ENCODE results near the gene TMEM167B. TPM values are rescaled to one million over a fixed set of nuclear protein-coding genes. Genes with fewer than 3 reads are reported as not detected.

Gene TMEM167B
- total and polyA plus RNA-seq, 4 donors: 5.4 to 15.4 (median 13.2) TPM

DNA sequence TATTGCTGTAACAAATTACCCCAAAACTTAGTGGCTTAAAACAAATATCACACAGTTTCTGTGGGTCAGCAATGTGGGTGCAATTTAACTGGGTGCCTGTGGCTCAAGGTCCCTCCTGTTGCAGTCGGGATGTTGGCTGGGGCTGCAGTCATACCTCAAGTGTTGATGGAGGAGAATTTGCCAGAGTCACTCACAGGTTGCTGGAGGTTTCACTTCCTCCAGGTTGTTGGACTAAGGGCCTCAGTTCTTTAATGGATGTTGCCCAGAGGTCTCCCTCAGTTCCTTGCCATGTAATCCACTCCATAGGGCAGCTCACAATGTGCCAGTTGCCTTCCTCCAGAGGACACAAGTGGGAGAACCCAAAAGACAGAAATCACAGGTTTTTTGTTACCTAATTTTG, 12.2 kb upstream of the TMEM167B start:
- no peaks in the 10 kb centered on the region for H3K9me3 ChIP-seq (ENCODE audit: control insufficient read depth in 4 of 4, low read length in 3 of 4)
- no peak overlapping the region for H3K4me3 ChIP-seq (ENCODE audit: low read depth in 1 of 3, low read length in 3 of 3)
- 86% methylated on average over 1 of the region's 1 CpG for WGBS
- DNase-seq (ENCODE audit: low spot score): no peak
- H3K27me3 ChIP-seq (ENCODE audit: control insufficient read depth in 4 of 4, insufficient read depth in 4 of 4, low read length in 3 of 4): no peaks in the 10 kb centered on the region
- peaks cover 0 to 8% (median 7%) of the 10 kb centered on the region in 4 donors for H3K4me1 ChIP-seq (ENCODE audit: control insufficient read depth in 4 of 4, insufficient read depth in 4 of 4, low read length in 3 of 4)
- no peak overlapping the region for H3K27ac ChIP-seq (ENCODE audit: low read depth in 1 of 2, low read length in 2 of 2)
- no peaks in the 10 kb centered on the region for H3K36me3 ChIP-seq (ENCODE audit: control insufficient read depth in 4 of 4, insufficient read depth in 3 of 4, low read depth in 1 of 4, low read length in 3 of 4)
- no peak for TF ChIP-seq TAF1 (conservative IDR thresholded peaks at IDR 0.05)
- no peak overlapping the region for H3K9ac ChIP-seq (ENCODE audit: low read depth in 1 of 2, low read length in 2 of 2)

DNA sequence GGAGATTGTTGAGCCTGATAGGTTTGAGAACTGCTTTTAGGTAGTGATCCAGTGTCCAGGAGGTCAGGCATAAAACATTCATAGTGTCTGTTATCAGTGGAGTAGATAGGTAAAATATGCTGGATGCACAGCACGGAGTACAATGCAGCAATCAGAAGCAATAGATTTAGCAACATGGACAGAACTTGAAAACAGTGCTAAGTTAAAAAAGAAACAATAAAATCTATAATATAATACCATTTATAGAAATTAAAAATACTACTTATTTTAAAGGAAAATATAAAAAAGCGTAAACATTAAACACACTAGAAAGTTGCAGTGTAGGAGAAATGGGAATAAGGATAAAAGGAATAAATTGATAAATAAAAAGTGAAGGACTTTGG, 11.3 kb upstream of the TMEM167B start:
- H3K27ac ChIP-seq (ENCODE audit: low read depth in 1 of 2, low read length in 2 of 2): no peak overlapping the region
- no peaks in the 10 kb centered on the region for H3K27me3 ChIP-seq (ENCODE audit: control insufficient read depth in 4 of 4, insufficient read depth in 4 of 4, low read length in 3 of 4)
- H3K9ac ChIP-seq (ENCODE audit: low read depth in 1 of 2, low read length in 2 of 2): no peak overlapping the region
- WGBS: 95% methylated on average over 2 of the region's 2 CpGs
- no peaks in the 10 kb centered on the region for H3K36me3 ChIP-seq (ENCODE audit: control insufficient read depth in 4 of 4, insufficient read depth in 3 of 4, low read depth in 1 of 4, low read length in 3 of 4)
- H3K4me1 ChIP-seq (ENCODE audit: control insufficient read depth in 4 of 4, insufficient read depth in 4 of 4, low read length in 3 of 4): peaks cover 0 to 8% (median 7%) of the 10 kb centered on the region in 4 donors
- H3K9me3 ChIP-seq (ENCODE audit: control insufficient read depth in 4 of 4, low read length in 3 of 4): no peaks in the 10 kb centered on the region
- TF ChIP-seq CTCF (IDR thresholded peaks at IDR 0.05; ENCODE audit: low read depth, low read length, missing input control) (no peak), HNF4G (IDR thresholded peaks at IDR 0.05) (no peak), HNF4A (conservative IDR thresholded peaks at IDR 0.05) (no peak), JUND (IDR thresholded peaks at IDR 0.05) (no peak), NR2F2 (IDR thresholded peaks at IDR 0.05) (no peak), REST (IDR thresholded peaks at IDR 0.05) (no peak), RXRA (IDR thresholded peaks at IDR 0.05) (no peak), FOXA2 (IDR thresholded peaks at IDR 0.05) (no peak), MAX (IDR thresholded peaks at IDR 0.05) (no peak), RAD21 (IDR thresholded peaks at IDR 0.05) (no peak), YY1 (IDR thresholded peaks at IDR 0.05) (no peak), EGR1 (IDR thresholded peaks at IDR 0.05; ENCODE audit: low read depth in 2 of 2) (no peak), SP1 (IDR thresholded peaks at IDR 0.05) (no peak)
- TF ChIP-seq, protein P1, sequence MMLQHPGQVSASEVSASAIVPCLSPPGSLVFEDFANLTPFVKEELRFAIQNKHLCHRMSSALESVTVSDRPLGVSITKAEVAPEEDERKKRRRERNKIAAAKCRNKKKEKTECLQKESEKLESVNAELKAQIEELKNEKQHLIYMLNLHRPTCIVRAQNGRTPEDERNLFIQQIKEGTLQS (IDR thresholded peaks at IDR 0.05): no peak
- DNase-seq (ENCODE audit: low spot score): no peak
- H3K4me3 ChIP-seq (ENCODE audit: low read depth in 1 of 3, low read length in 3 of 3): no peak overlapping the region

Data from liver (tissue), 9 donors.